Measurements from ENCODE around the gene SMAD2.

GRCh38 chr18:47908592-47908991 is 21.9 kb downstream of the SMAD2 start:
- TF ChIP-seq, protein P1, sequence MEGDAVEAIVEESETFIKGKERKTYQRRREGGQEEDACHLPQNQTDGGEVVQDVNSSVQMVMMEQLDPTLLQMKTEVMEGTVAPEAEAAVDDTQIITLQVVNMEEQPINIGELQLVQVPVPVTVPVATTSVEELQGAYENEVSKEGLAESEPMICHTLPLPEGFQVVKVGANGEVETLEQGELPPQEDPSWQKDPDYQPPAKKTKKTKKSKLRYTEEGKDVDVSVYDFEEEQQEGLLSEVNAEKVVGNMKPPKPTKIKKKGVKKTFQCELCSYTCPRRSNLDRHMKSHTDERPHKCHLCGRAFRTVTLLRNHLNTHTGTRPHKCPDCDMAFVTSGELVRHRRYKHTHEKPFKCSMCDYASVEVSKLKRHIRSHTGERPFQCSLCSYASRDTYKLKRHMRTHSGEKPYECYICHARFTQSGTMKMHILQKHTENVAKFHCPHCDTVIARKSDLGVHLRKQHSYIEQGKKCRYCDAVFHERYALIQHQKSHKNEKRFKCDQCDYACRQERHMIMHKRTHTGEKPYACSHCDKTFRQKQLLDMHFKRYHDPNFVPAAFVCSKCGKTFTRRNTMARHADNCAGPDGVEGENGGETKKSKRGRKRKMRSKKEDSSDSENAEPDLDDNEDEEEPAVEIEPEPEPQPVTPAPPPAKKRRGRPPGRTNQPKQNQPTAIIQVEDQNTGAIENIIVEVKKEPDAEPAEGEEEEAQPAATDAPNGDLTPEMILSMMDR (IDR thresholded peaks at IDR 0.05; ENCODE audit: low read depth, low read length, missing input control): no peak
- TF ChIP-seq, protein P2, sequence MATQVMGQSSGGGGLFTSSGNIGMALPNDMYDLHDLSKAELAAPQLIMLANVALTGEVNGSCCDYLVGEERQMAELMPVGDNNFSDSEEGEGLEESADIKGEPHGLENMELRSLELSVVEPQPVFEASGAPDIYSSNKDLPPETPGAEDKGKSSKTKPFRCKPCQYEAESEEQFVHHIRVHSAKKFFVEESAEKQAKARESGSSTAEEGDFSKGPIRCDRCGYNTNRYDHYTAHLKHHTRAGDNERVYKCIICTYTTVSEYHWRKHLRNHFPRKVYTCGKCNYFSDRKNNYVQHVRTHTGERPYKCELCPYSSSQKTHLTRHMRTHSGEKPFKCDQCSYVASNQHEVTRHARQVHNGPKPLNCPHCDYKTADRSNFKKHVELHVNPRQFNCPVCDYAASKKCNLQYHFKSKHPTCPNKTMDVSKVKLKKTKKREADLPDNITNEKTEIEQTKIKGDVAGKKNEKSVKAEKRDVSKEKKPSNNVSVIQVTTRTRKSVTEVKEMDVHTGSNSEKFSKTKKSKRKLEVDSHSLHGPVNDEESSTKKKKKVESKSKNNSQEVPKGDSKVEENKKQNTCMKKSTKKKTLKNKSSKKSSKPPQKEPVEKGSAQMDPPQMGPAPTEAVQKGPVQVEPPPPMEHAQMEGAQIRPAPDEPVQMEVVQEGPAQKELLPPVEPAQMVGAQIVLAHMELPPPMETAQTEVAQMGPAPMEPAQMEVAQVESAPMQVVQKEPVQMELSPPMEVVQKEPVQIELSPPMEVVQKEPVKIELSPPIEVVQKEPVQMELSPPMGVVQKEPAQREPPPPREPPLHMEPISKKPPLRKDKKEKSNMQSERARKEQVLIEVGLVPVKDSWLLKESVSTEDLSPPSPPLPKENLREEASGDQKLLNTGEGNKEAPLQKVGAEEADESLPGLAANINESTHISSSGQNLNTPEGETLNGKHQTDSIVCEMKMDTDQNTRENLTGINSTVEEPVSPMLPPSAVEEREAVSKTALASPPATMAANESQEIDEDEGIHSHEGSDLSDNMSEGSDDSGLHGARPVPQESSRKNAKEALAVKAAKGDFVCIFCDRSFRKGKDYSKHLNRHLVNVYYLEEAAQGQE (IDR thresholded peaks at IDR 0.05): no peak
- TF ChIP-seq ATF3 (IDR thresholded peaks at IDR 0.05) (no peak), TAF1 (conservative IDR thresholded peaks at IDR 0.05) (no peak), SP1 (IDR thresholded peaks at IDR 0.05) (no peak)

Measured in liver (tissue), 3 donors.